Body of pancreas (tissue), 4 donors: ENCODE results near the gene DAP.
"Not testable (repeated sequence)": the region's sequence is repeated elsewhere in the genome, so short reads cannot be mapped to it uniquely, and the experiment has no call there.

Experiments used
- CTCF ChIP-seq, 7 experiments: fragments of 450-650 bp in 4 of 7; fragments of 200-600 bp in 3 of 7; sonication (generic) in 3 of 7; IDR thresholded peaks; one replicate each; pipeline ENCODE4 v1.5.1; 2016 to 2019; ENCODE audit warnings: antibody characterized with exemption in 7 of 7
- POLR2A ChIP-seq, 3 donors: fragments of 450-650 bp; IDR thresholded peaks; one replicate each; pipeline ENCODE4 v1.6.1; 2016; ENCODE audit warnings: antibody characterized with exemption in 3 of 3, mild to moderate bottlenecking in 2 of 3

- TF ChIP-seq CTCF, POLR2A (IDR thresholded peaks at IDR 0.05): not testable (repeated sequence)
Observed at GRCh38 chr5:10630744-10631143, 130.3 kb downstream of the DAP start.
